ENCODE data around the gene SWAP70.
A peak's percentile ranks its signal among the peaks of the same experiment; 100 is the strongest.

The SWAP70 gene

GRCh38 chr11:9711454-9712307 is 47.8 kb downstream of the SWAP70 start:
- no peak overlapping the region for H2BK5ac ChIP-seq (ENCODE audit: low read depth, low read length, poor library complexity)
- H2AK5ac ChIP-seq (ENCODE audit: low read length) = no peak overlapping the region
- no peak overlapping the region for H3K14ac ChIP-seq (ENCODE audit: low read length)
- peaks cover 4 to 6% of the 10 kb centered on the region in 2 experiments for H3K4me1 ChIP-seq (ENCODE audit: control insufficient read depth in 1 of 2, insufficient read depth in 2 of 2, low read length in 2 of 2)
- no peak overlapping the region for H4K8ac ChIP-seq (ENCODE audit: low read depth, low read length)
- H3K79me2 ChIP-seq (ENCODE audit: control insufficient read depth, insufficient read depth, low read length, poor library complexity) = peaks cover 2% of the 10 kb centered on the region
- no peak overlapping the region for H2BK120ac ChIP-seq (ENCODE audit: insufficient read depth, low read length, poor library complexity)
- peak overlapping the region; percentile 23 for H3K4ac ChIP-seq (ENCODE audit: low read depth, low read length)
- WGBS (ENCODE audit: extremely low coverage, insufficient coverage, insufficient read length) = no CpG with 5 or more reads among the region's 7 CpGs
- H3K9me3 ChIP-seq (ENCODE audit: insufficient read depth, low read depth, low read length) = peaks cover 2% of the 10 kb centered on the region
- H4K91ac ChIP-seq (ENCODE audit: low read depth, low read length) = no peak overlapping the region
- H3K18ac ChIP-seq (ENCODE audit: low read length) = peak overlapping the region; percentile 50
- DNase-seq = peak in 1 of 2 donors; percentile 12
- H3K79me1 ChIP-seq (ENCODE audit: low read length) = peaks cover 2% of the 10 kb centered on the region
- no peak overlapping the region for H3K23ac ChIP-seq (ENCODE audit: low read length)
- H3K9ac ChIP-seq (ENCODE audit: low read length) = no peak overlapping the region
- no peak overlapping the region for H3K27ac ChIP-seq (ENCODE audit: low read depth, low read length)
- no peak overlapping the region for H4K12ac ChIP-seq (ENCODE audit: low read depth, low read length)
- no peak overlapping the region for H2AFZ ChIP-seq (ENCODE audit: insufficient read depth, low read length, poor library complexity)
- no peaks in the 10 kb centered on the region for H3K27me3 ChIP-seq (ENCODE audit: insufficient read depth, low read length)
- H3K4me3 ChIP-seq (ENCODE audit: low read depth, low read length) = no peak overlapping the region
- peaks cover 3 to 14% of the 10 kb centered on the region in 2 experiments for H3K36me3 ChIP-seq (ENCODE audit: control insufficient read depth in 1 of 2, insufficient read depth in 2 of 2, low read length in 2 of 2)
- H3K4me2 ChIP-seq (ENCODE audit: low read length) = no peak overlapping the region
- H2BK12ac ChIP-seq (ENCODE audit: low read length) = peak overlapping the region; percentile 63

GRCh38 chr11:9714272-9714940 is 50.5 kb downstream of the SWAP70 start:
- Histone ChIP-seq H4K12ac (ENCODE audit: low read depth, low read length) (no peak overlapping the region), H3K14ac (ENCODE audit: low read length) (no peak overlapping the region), H3K23ac (ENCODE audit: low read length) (no peak overlapping the region), H3K4me3 (ENCODE audit: low read depth, low read length) (no peak overlapping the region), H3K4me1 (ENCODE audit: control insufficient read depth in 1 of 2, insufficient read depth in 2 of 2, low read length in 2 of 2) (peaks cover 4 to 5% of the 10 kb centered on the region in 2 experiments), H3K27ac (ENCODE audit: low read depth, low read length) (no peak overlapping the region), H3K18ac (ENCODE audit: low read length) (no peak overlapping the region), H3K79me2 (ENCODE audit: control insufficient read depth, insufficient read depth, low read length, poor library complexity) (peaks cover 2% of the 10 kb centered on the region), H2AK5ac (ENCODE audit: low read length) (no peak overlapping the region), H2BK120ac (ENCODE audit: insufficient read depth, low read length, poor library complexity) (no peak overlapping the region), H2BK12ac (ENCODE audit: low read length) (no peak overlapping the region), H3K36me3 (ENCODE audit: control insufficient read depth in 1 of 2, insufficient read depth in 2 of 2, low read length in 2 of 2) (peaks cover 3 to 14% of the 10 kb centered on the region in 2 experiments), H3K27me3 (ENCODE audit: insufficient read depth, low read length) (no peaks in the 10 kb centered on the region), H2AFZ (ENCODE audit: insufficient read depth, low read length, poor library complexity) (no peak overlapping the region), H2BK5ac (ENCODE audit: low read depth, low read length, poor library complexity) (no peak overlapping the region), H3K9ac (ENCODE audit: low read length) (no peak overlapping the region), H4K8ac (ENCODE audit: low read depth, low read length) (no peak overlapping the region), H3K4ac (ENCODE audit: low read depth, low read length) (no peak overlapping the region), H4K91ac (ENCODE audit: low read depth, low read length) (no peak overlapping the region), H3K9me3 (ENCODE audit: insufficient read depth, low read depth, low read length) (peaks cover 2% of the 10 kb centered on the region), H3K79me1 (ENCODE audit: low read length) (peaks cover 2% of the 10 kb centered on the region), H3K4me2 (ENCODE audit: low read length) (no peak overlapping the region)
- WGBS (ENCODE audit: extremely low coverage, insufficient coverage, insufficient read length) = no CpG with 5 or more reads among the region's 5 CpGs
- DNase-seq = no peak

DNA sequence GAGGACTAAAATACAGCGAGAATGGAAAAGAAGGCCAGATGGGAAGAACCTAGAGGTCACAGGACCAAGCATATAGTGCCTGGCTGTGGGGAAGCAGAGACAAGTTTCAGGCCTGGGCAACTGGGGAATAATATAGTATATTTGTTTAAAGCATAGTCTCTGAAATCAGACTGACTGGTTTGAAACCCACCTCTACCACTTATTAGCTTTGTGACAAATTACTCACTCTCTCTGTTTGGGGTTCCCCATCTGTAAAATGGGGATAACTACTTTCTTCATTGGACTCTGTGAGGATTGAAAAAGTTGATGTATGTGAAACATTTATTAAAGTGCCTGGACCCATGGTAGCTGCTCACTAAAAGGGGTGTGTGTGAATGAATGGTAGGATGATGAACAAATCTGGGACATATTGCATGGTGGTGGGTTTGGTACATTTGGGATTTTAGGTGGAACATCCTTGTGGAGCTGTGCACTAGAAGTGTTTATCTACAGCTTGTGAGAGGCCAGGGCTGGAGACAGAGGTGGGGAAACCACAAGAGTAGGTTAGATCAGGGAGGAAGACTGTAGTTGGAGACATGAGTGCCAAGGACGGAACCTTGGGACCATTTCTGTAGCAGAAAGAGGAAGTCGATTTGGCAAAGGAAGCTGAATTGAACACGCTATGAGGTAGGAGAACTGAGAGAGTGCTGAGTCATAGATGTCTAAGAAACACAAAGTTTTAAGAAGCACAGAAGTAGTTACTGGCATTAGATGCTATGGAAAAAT is 52.6 kb downstream of the SWAP70 start:
- Histone ChIP-seq H3K4ac (ENCODE audit: low read depth, low read length) (no peak overlapping the region), H3K14ac (ENCODE audit: low read length) (no peak overlapping the region), H3K27me3 (ENCODE audit: insufficient read depth, low read length) (no peaks in the 10 kb centered on the region), H2BK120ac (ENCODE audit: insufficient read depth, low read length, poor library complexity) (no peak overlapping the region), H3K4me1 (ENCODE audit: control insufficient read depth in 1 of 2, insufficient read depth in 2 of 2, low read length in 2 of 2) (peaks cover under 1% of the 10 kb centered on the region in 2 experiments), H3K9ac (ENCODE audit: low read length) (no peak overlapping the region), H4K12ac (ENCODE audit: low read depth, low read length) (no peak overlapping the region), H3K9me3 (ENCODE audit: insufficient read depth, low read depth, low read length) (peaks cover 2% of the 10 kb centered on the region), H2BK12ac (ENCODE audit: low read length) (no peak overlapping the region), H2AFZ (ENCODE audit: insufficient read depth, low read length, poor library complexity) (no peak overlapping the region), H3K36me3 (ENCODE audit: control insufficient read depth in 1 of 2, insufficient read depth in 2 of 2, low read length in 2 of 2) (peaks cover 3 to 17% of the 10 kb centered on the region in 2 experiments), H3K23ac (ENCODE audit: low read length) (no peak overlapping the region), H4K91ac (ENCODE audit: low read depth, low read length) (no peak overlapping the region), H2AK5ac (ENCODE audit: low read length) (no peak overlapping the region), H3K18ac (ENCODE audit: low read length) (no peak overlapping the region), H3K4me2 (ENCODE audit: low read length) (no peak overlapping the region), H3K27ac (ENCODE audit: low read depth, low read length) (no peak overlapping the region), H4K8ac (ENCODE audit: low read depth, low read length) (no peak overlapping the region), H3K4me3 (ENCODE audit: low read depth, low read length) (no peak overlapping the region), H3K79me1 (ENCODE audit: low read length) (peaks cover under 1% of the 10 kb centered on the region), H3K79me2 (ENCODE audit: control insufficient read depth, insufficient read depth, low read length, poor library complexity) (peaks cover 2% of the 10 kb centered on the region), H2BK5ac (ENCODE audit: low read depth, low read length, poor library complexity) (no peak overlapping the region)
- DNase-seq = peak in 1 of 2 donors; percentile 21
- no CpG with 5 or more reads among the region's 4 CpGs for WGBS (ENCODE audit: extremely low coverage, insufficient coverage, insufficient read length)

- H3K27me3 ChIP-seq (ENCODE audit: insufficient read depth, low read length) = no peaks in the 10 kb centered on the region
- no peak overlapping the region for H4K8ac ChIP-seq (ENCODE audit: low read depth, low read length)
- H2AFZ ChIP-seq (ENCODE audit: insufficient read depth, low read length, poor library complexity) = no peak overlapping the region
- H3K14ac ChIP-seq (ENCODE audit: low read length) = no peak overlapping the region
- no peaks in the 10 kb centered on the region for H3K4me1 ChIP-seq (ENCODE audit: control insufficient read depth in 1 of 2, insufficient read depth in 2 of 2, low read length in 2 of 2)
- H4K12ac ChIP-seq (ENCODE audit: low read depth, low read length) = no peak overlapping the region
- no peak overlapping the region for H2BK5ac ChIP-seq (ENCODE audit: low read depth, low read length, poor library complexity)
- no peak for DNase-seq
- WGBS (ENCODE audit: extremely low coverage, insufficient coverage, insufficient read length) = 100% methylated on average over 1 of the region's 3 CpGs
- H3K79me1 ChIP-seq (ENCODE audit: low read length) = no peaks in the 10 kb centered on the region
- no peak overlapping the region for H2BK12ac ChIP-seq (ENCODE audit: low read length)
- H3K4ac ChIP-seq (ENCODE audit: low read depth, low read length) = no peak overlapping the region
- H3K27ac ChIP-seq (ENCODE audit: low read depth, low read length) = no peak overlapping the region
- no peak overlapping the region for H2AK5ac ChIP-seq (ENCODE audit: low read length)
- H3K18ac ChIP-seq (ENCODE audit: low read length) = no peak overlapping the region
- H3K9me3 ChIP-seq (ENCODE audit: insufficient read depth, low read depth, low read length) = peaks cover 2% of the 10 kb centered on the region
- H2BK120ac ChIP-seq (ENCODE audit: insufficient read depth, low read length, poor library complexity) = no peak overlapping the region
- no peak overlapping the region for H3K4me3 ChIP-seq (ENCODE audit: low read depth, low read length)
- no peak overlapping the region for H4K91ac ChIP-seq (ENCODE audit: low read depth, low read length)
- peaks cover 3 to 17% of the 10 kb centered on the region in 2 experiments for H3K36me3 ChIP-seq (ENCODE audit: control insufficient read depth in 1 of 2, insufficient read depth in 2 of 2, low read length in 2 of 2)
- H3K23ac ChIP-seq (ENCODE audit: low read length) = no peak overlapping the region
- peaks cover 1% of the 10 kb centered on the region for H3K79me2 ChIP-seq (ENCODE audit: control insufficient read depth, insufficient read depth, low read length, poor library complexity)
- no peak overlapping the region for H3K4me2 ChIP-seq (ENCODE audit: low read length)
- H3K9ac ChIP-seq (ENCODE audit: low read length) = no peak overlapping the region
These were observed 53.1 kb downstream of the SWAP70 start for GRCh38 chr11:9717040-9717357.
